GM19240 (cell line): ENCODE measurements around the gene MRAP2.
"Not testable (repeated sequence)": the region's sequence is repeated elsewhere in the genome, so short reads cannot be mapped to it uniquely, and the experiment has no call there.

Experiments
- DNase-seq: peaks from one replicate; pipeline ENCODE4 v3.0.0; 2011; ENCODE audit warnings: low spot score; ENCODE audit not compliant: insufficient read length

The MRAP2 gene

DNA sequence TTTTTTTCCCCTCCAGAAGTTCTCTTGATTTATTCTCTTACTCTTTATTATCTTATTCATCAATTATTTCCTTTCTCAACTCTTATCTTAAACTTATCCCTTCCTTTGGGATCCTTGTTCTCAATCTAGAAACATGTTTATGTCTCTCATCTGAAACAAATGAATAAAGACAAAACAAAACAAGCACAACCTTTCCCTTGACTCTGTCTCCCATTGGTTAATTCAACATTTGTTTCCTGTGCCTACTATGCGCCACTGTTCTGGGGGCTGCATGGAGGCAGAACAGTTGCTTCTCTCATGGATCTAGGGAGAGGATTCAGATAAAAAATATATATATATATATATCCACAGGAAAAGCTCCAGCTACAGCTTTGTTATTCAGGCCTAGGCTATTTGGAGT, 5.2 kb upstream of the MRAP2 start:
- DNase-seq = no peak

DNA sequence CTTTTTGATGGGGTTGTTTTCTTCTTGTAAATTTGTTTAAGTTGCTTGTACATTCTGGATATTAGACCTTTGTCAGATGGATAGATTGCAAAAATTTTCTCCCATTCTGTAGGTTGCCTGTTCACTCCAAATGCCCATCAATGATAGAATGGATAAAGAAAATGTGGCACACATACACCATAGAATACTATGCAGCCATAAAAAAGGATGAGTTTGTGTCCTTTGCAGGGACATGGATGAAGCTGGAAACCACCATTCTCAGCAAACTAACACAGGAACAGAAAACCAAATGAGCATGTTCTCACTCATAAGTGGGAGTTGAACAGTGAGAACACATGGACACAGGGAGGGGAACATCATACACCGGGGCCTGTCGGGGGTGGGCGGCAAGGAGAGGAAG, 1.6 kb upstream of the MRAP2 start:
- DNase-seq = not testable (repeated sequence)

DNA sequence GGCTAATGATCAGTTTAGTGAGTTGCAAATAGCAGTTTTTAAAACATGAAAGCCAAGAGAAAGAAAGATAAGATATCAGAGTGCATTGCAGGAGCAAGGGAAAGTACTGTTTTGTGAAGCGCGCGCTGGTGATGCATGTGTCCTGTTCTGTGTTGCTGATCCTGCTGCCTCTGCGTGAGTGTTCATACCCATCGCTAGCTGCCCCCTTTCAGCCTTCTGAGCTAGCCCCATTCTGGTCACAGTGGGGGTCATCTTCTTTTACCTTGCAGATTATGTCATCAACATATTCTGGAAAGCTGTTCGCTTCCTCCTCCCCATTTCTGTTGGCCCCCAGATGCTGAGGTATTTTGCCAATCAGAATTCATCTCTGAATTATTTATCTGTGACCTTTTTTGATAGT, 1.9 kb downstream of the MRAP2 start:
- no peak for DNase-seq

DNA sequence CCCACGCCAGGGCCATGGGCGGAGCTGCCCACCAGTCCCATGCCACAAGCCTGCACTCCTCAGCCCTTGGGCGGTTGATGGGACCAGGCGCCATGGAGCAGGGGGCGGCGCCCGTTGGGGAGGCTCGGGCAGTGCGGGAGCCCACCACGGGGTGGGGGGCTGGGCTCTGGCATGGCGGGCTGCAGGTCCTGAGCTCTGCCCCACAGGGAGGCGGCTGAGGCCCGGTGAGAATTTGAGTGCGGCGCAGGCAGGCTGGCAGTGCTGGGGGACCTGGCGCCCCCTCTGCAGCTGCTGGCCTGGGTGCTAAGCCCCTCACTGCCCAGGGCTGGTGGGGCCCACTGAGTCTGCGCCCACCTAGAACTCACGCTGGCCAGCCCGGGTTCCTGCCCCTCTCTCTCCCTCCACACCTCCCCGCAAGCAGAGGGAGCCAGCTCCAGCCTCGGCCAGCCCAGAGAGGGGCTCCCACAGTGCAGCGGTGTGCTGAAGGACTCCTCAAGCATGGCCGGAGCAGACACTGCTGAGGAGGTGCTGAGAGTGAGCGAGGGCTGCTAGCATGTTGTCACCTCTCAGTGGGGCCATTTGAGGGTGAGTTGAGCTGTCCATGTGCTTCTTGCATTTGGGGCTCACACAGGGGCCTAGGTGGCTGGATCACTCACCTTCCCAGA, 4.0 kb downstream of the MRAP2 start:
- no peak for DNase-seq

DNA sequence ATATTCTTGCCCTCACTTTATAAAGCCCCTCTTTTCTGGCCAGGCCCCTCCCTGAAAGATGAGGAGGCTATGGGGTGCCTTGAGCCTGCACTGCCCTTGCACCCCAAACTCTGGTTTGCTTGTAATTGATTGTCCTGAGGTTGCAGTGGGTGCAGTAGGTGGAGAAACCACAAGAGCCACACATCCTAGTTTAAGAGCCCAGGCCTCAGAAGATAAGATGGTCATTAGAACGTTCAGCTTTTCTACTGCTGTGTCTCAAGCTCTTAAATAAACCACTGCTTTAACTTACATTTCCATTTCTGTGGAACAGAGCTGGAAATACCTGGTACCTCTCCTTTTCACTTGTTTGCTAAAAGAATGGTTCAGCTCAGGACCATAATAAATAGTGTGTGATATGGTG, 9.0 kb downstream of the MRAP2 start:
- DNase-seq = no peak

DNA sequence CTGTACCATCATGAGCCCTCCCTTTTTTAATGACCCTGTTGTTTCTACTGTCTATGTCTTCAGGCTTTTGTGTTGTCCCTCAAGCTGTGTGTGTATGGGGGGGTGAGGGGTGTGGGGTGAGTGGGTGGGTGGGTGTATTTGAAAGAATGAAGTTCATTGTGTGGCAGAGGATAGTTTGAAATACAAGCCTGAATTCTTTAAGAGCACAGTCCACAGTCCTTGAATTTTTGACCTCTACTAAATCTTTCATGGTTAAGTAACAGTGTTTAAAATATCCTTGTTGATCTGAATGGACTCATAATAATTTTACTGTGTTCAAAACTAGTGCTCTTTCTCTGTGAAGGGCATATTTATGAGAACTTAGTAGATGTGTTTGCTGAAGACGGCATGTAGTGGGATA, 10.0 kb downstream of the MRAP2 start:
- no peak for DNase-seq

DNA sequence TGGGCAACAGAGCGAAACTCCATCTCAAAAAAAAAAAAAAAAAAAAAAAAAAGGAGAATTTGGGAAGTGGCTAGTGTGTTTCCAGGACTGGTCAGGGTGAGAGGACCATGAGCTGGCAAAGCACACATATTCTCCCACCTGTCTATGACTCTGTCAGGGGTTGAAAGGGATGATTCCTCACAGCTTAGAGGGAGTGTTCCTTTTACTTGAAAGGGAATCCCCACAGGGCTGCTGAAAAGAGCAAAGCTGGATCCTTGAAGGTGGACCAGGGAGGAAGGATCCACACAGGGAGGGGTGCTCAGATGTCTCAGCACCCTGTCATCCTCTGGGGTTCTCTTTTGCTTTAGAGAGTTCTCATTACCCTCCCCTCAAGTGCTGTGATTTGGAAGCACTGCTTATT, 13.2 kb downstream of the MRAP2 start:
- DNase-seq = no peak

DNA sequence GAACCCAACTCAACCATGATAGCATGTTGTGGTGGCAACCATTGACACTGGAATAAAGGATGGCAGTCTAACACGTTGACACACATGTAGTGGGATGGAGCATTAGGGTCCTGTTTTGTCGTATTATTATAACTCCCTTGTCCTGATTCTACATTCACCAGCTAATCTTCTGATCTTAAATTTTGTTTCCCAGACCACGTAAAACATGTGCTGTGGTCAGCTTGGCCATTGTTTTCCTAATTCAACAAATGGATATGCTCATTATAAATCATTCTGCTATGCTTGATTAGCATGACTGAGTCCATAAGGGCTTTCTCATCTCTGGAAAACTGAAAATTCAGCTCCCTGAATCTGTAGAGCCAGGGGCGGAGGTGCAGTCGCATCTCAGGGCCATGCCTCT, 15.0 kb downstream of the MRAP2 start:
- DNase-seq = no peak

DNA sequence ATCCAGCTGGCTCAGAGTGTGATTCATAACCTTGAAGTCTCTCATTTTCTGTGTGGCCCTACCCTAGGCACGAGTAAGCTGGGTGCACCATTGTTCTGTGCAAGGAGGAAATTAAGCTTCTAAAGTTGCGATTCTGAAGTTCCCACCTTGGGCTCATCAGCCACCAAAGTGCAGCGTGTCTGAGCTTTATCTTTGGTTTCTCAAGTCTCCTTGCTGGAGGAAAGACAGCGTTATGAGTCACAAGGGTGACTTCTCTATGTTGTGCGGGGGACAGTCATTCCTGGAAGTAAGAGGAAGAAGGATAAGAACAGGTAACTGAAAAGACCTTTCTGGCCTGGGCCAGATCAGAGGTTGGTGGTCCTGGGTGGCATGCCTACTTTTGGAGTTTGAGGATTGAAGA, 16.8 kb downstream of the MRAP2 start:
- DNase-seq = no peak

DNA sequence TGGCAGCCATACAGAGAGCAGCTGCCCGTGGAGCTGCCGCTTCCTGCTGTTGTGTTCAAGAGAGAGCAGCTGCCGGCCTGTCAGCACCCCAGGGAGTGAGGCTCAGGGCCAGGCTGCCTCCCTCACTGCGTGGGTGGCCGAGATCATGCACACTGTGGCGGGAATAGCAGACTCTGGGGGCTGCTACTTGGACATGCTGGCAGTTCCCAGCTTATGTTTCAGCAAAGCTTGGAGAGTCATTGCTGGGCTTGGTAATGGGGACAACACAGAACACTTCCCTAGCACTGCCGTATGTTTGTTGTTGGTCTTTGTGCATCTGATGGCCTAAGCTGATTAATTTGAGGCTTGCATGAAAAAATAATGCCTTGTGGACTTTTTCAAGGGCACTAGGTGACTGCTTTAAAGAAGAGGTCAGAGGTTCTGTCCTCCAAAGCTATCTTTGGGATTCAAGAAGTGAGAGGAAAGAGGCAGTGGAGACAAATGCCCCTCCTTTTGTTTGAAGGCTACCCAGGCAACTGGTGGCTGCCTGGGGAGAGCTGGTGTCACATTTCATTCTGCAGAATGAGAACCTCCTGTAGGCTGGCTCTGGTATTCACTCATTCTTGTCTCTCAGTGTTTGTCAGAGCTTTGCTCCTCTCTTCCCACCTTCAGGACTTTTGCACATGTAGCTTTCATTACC, 18.8 kb downstream of the MRAP2 start:
- no peak for DNase-seq

DNA sequence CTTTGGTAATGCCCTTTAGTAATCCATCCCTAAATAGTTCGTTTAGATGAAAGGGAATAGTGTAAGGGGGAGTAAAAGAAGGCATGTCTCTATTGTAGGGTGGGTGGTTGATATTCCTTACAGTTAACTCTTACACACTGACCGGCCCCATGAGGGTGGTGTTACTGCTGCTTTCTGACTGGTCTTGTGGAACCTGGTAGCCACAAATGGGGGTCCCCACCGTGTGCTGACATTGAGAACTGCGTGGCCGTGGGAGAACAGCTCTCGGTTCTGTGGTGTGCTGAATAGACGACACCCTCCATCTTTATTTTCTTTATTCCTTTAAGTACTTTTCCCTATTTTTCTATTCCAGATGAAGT, 19.3 kb downstream of the MRAP2 start:
- no peak for DNase-seq

DNA sequence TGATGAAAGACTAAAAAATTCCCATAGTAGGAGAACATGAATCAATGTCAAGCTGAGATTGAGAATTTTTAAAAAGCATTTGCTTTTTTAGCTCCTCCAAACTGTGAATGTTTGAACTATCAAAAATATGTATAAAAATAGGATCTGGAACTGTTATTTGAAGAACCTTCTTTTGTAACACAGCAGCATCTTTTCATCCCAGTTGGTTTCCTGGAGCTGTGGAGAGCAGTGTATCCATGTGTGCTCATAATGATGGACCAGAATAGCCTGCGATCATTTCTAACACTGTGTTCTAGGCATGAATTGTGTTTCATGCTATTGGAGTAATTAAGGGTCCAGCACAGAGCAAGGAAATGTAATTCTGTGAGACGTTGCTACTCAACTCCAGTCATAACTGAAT, 22.1 kb downstream of the MRAP2 start:
- DNase-seq = no peak

DNA sequence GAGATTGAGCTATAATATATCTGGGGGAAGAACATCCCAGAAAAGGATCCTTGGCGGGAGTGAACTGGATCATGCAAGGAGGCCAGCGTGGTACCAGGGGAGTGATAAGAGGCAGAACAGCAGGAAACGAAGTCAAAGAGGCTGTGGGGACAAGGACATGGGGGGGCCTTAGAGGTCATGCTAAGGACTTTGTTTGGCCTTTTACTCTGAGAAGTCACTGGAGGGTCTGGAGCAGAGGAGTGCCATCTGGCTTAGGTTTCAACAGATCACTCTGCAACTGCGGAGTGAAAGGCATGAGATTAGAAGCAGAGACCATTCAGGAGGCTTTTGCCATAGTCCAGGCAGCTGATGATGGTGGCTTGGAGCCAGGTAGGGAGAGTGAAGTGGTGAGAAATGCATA, 24.3 kb downstream of the MRAP2 start:
- DNase-seq = no peak

DNA sequence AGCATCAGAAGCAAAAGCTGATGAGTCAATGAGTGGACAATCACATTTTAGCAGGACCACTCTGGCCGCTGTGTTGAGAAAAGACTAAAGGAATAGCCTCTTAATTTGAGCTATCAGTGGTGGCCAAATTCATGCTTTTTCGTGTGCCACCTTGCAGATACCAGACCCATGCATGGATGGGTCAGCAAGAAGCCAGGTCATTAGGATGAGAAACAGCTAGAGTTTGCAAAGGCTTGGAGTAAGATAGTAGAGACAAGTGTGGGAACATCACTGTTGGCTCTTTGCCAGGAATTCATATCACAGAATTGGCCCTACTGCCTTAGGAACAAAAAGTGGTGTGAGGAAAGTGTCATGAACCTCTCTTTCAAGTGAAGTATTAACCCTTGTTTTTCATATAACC, 25.5 kb downstream of the MRAP2 start:
- no peak for DNase-seq

DNA sequence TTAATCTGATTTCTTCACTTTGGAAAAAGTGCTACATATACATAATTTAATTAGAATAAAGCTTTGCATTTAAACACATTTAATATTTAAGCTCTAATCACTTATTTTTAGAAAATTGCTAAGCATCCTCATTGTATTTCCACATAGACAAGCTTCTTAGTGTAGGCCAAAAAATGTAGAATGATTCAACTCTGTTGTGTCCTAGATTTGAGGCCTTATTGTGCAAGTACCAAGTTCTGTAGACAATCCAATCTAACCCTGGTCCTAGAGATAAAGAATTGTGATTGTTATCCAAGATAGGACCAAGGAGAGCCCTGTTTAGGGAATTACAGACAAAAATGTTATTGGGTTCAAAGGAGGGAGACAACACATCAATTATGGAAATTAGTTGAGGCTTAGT, 27.6 kb downstream of the MRAP2 start:
- DNase-seq = no peak

DNA sequence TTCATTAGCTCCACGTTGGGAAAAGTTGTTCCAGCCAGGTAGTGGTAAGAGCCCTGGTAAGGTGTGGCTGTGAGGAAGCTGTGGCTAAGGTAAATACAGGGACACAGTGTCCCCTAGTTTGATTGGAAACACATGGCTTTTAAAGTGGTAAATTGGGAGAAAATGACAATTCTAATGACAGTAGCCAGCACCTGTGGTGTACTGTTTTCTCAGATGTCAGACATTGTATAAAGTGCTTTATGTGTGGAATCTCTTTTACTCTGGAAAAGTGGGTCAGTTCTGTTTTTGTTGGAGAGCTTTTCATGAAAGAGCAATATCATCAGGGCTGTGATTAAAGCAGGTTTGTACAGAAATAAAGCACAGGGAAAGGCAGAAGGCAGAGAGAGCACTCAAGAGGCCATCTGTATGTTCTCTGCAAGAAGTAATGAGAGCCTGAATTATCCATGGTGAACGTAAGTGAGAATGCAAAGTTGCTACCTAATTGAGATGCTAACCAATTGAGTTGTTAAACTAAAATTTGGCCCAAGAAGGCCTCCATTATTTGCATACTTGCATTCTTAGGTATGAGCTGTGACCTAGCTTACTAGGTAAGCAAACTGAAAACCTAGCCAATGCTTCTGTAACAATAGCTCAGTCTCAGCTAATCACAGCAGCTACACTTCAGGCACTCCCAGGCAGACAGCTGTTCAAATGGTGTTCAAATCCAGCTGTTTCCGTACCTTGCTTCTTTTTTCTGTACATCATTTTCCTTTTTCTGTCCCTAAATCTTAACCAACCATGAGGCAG, 28.2 kb downstream of the MRAP2 start:
- DNase-seq = no peak

DNA sequence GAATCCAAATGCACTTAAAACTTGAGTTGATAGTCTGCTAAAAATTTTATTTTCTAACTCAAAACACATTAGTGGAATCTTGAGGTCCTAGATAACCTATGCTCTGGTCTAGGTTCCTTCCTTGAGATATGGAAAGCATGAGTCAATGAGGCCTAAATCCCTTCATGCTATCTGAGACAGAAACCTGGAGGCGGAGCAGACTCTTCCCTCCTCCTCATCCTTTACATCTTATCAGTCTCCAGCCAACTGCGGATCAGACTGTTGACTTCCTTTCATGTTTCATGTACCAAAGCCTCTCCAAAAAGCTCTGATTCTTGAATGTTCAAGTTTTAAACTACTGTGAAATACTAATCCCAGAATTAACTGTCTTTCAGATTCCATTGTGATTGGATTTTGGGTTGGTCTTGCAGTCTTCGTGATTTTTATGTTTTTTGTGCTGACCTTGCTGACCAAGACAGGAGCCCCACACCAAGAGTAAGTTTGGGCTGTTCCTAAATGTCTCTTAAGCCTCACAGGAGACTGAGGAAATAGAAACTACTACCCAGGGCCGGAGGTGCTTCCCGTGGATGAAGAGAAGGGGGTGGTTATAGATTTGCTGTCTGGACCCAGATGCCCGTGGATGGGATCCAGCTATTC, 29.1 kb downstream of the MRAP2 start:
- DNase-seq = no peak

DNA sequence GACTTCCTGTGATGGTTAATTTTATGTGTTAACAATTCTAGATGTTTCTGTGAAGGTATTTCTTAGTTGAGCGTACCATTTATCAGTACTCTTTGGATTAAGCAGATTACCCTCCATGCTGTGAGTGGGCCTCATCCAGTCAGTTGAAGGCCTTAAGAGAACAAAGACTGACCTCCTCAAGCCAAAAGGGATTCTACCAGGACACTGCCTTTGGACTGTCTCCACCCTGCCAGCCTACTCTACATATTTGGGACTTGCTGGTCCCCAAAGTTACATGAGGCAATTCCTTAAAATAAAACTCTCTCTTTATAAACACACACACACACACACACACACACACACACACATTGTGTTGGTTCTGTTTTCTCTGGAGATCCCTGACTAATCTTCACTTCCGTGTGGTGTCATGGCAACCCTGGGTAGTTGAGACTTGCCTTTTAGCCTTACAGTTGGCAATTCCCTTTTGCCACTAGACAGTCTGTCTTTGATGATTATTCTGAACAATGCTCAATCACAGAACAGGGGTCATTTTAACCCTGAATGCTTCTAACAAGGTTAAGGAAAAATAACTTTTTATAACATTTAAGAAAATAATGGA, 32.2 kb downstream of the MRAP2 start:
- DNase-seq = no peak

DNA sequence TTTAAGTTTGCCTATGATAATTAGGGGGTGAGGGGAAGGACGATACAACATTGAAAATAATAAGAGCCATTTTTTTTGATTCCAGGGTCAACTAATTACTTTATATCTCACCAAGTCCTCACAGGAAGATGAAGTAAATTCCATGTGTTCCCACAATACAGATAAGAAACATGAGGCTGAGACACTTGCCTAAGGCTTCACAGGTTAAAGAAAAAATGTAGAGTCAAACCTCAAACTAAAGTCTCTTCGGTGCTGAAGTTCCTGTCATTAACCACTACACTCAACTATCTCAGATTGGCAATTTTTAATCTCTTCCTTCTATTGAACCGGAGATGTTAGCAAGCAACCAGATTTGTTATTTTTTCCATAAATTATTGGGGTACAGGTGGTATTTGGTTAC, 33.0 kb downstream of the MRAP2 start:
- no peak for DNase-seq

DNA sequence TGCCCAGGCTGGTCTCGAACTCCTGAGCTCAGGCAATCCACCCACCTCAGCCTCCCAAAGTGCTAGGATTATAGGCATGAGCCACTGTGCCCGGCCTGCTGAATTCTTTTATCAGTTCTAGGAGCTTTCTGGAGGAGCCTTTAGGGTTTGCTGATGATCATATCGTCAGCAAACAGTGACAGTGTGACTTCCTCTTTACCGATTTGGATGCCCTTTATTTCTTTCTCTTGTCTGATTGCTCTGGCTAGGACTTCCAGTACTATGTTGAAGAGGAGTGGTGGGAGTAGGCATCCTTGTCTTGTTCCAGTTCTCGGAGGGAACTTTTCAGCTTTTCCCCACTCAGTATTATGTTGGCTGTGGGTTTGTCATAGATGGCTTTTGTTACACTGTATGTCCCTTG, 35.3 kb downstream of the MRAP2 start:
- DNase-seq = not testable (repeated sequence)

DNA sequence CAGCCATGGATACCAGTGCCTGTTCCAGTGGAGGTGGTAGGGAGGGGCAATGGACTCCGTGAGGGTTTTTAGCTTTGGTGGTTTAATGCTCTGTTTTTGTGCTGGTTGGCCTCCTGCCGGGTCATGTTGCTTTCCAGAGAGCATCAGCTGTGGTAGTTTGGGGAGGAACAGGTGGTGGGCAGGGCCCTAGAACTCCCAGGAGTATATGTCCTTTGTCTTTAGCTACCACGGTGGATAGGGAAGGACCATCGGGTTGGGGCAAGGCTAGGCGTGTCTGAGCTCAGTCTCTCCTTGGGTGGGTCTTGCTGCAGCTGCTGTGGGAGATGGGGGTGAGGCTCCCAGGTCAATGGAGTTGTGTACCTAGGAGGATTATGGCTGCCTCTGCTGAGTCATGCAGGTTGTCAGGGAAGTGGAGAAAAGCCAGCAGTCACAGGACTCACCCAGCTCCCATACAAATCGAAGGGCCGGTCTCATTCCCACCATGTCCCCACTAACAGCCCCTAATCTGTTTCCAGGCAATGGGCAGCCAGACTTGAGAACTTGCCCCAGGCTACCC, 38.9 kb downstream of the MRAP2 start:
- no peak for DNase-seq
